Islet of Langerhans (tissue), 1 donor: Measurements from ENCODE around the gene PANK3.
"Not testable (repeated sequence)": the region's sequence is repeated elsewhere in the genome, so short reads cannot be mapped to it uniquely, and the experiment has no call there.

ENCODE experiments used
- FAIRE-seq: peaks from one replicate; lab custom pipeline; 2011; peaks lifted over from hg19 to GRCh38; lab: Jason Lieb, UNC

The PANK3 gene

GRCh38 chr5:168550656-168551055, 28.5 kb downstream of the PANK3 start:
- no peak for FAIRE-seq

GRCh38 chr5:168549554-168549953, 29.6 kb downstream of the PANK3 start:
- FAIRE-seq, result no peak

- no peak for FAIRE-seq
Measured at GRCh38 chr5:168537176-168537575, 42.0 kb downstream of the PANK3 start.

GRCh38 chr5:168534351-168534750, 44.8 kb downstream of the PANK3 start:
- not testable (repeated sequence) for FAIRE-seq

- FAIRE-seq, result no peak
Measured at GRCh38 chr5:168531987-168532864, 46.9 kb downstream of the PANK3 start.

GRCh38 chr5:168531191-168531590, 48.0 kb downstream of the PANK3 start:
- no peak for FAIRE-seq

GRCh38 chr5:168530621-168531150, 48.5 kb downstream of the PANK3 start:
- FAIRE-seq, result no peak

GRCh38 chr5:168529374-168530234, 49.6 kb downstream of the PANK3 start:
- no peak for FAIRE-seq

- no peak for FAIRE-seq
Measured at GRCh38 chr5:168528521-168529373, 50.4 kb downstream of the PANK3 start, which contains the start of gene FBLL1. TSS of gene FBLL1 (plus strand) at chr5:168529305. CDS start at chr5:168529505, 200 bp downstream.

- FAIRE-seq, result no peak
Measured at GRCh38 chr5:168527756-168528295, 51.3 kb downstream of the PANK3 start.

- FAIRE-seq, result no peak
Measured at GRCh38 chr5:168525856-168526255, 53.3 kb downstream of the PANK3 start.

GRCh38 chr5:168513861-168514428, 65.2 kb downstream of the PANK3 start:
- no peak for FAIRE-seq

GRCh38 chr5:168502563-168503237, 76.5 kb downstream of the PANK3 start:
- FAIRE-seq, result no peak
